ENCODE measurements around the gene CCDC174. TPM values are rescaled to one million over a fixed set of nuclear protein-coding genes. Genes with fewer than 3 reads are reported as not detected.

Gene CCDC174
- total and polyA plus RNA-seq, 2 experiments from 2014 or later, result 8.4 to 22.1 TPM

GRCh38 chr3:14716591-14716990 is 65.0 kb downstream of the CCDC174 start:
- H3K36me3 ChIP-seq (ENCODE audit: low read depth), result no peaks in the 10 kb centered on the region
- in situ Hi-C loops (cut with MboI), result no loop called here
- H3K4me3 ChIP-seq, result no peak overlapping the region
- WGBS, 2 experiments (ENCODE audit: low coverage in 1 of 2, low lambda C conversion rate in 2 of 2, missing lambda C conversion rate in 2 of 2), result 0% methylated on average over 1 of the region's 1 CpG
- 0 out of 2 replicates have a peak overlapping the region, but pooled peaks have one; percentile 2 for H3K27ac ChIP-seq
- no peaks in the 10 kb centered on the region for H3K9me2 ChIP-seq (ENCODE audit: insufficient read depth)
- H2AFZ ChIP-seq, result no peak overlapping the region
- H3K4me1 ChIP-seq (ENCODE audit: insufficient read depth), result peaks cover 18% of the 10 kb centered on the region
- no peak overlapping the region for H3K9ac ChIP-seq
- TF ChIP-seq EZH2 (IDR thresholded peaks at IDR 0.05; ENCODE audit: insufficient read depth, poor library complexity, severe bottlenecking), result no peak
- no peak for TF ChIP-seq EZH2phosphoT487 (IDR thresholded peaks at IDR 0.05; ENCODE audit: insufficient read depth, low read depth)
- no peaks in the 10 kb centered on the region for H3K79me2 ChIP-seq (ENCODE audit: insufficient read depth)
- H3F3A ChIP-seq (ENCODE audit: insufficient read depth), result no peaks in the 10 kb centered on the region
- H3K9me3 ChIP-seq (ENCODE audit: low read depth), result no peaks in the 10 kb centered on the region
- H3K4me2 ChIP-seq (ENCODE audit: unreplicated experiment), result peak overlapping the region; percentile 30
- DNase-seq, result peak; percentile 68
- no peaks in the 10 kb centered on the region for H3K27me3 ChIP-seq (replicated peaks; ENCODE audit: insufficient read depth)
- H4K20me1 ChIP-seq (ENCODE audit: insufficient read depth), result no peaks in the 10 kb centered on the region

- WGBS, 2 experiments (ENCODE audit: low coverage in 1 of 2, low lambda C conversion rate in 2 of 2, missing lambda C conversion rate in 2 of 2), result 36% methylated on average over 1 of the region's 1 CpG
- H3K27ac ChIP-seq, result 0 out of 2 replicates have a peak overlapping the region, but pooled peaks have one; percentile 2
- no peak overlapping the region for H3K4me2 ChIP-seq (ENCODE audit: unreplicated experiment)
- no peak overlapping the region for H3K4me3 ChIP-seq
- H3K27me3 ChIP-seq (replicated peaks; ENCODE audit: insufficient read depth), result 0 out of 2 replicates have a peak, but pooled peaks cover 2% of the 10 kb centered on the region
- H3K9me2 ChIP-seq (ENCODE audit: insufficient read depth), result no peaks in the 10 kb centered on the region
- no peak for DNase-seq
- in situ Hi-C loops (cut with MboI), result no loop called here
- no peaks in the 10 kb centered on the region for H3K36me3 ChIP-seq (ENCODE audit: low read depth)
- H3K9me3 ChIP-seq (ENCODE audit: low read depth), result no peaks in the 10 kb centered on the region
- H2AFZ ChIP-seq, result no peak overlapping the region
- no peak overlapping the region for H3K9ac ChIP-seq
- no peaks in the 10 kb centered on the region for H3F3A ChIP-seq (ENCODE audit: insufficient read depth)
- no peaks in the 10 kb centered on the region for H4K20me1 ChIP-seq (ENCODE audit: insufficient read depth)
- H3K79me2 ChIP-seq (ENCODE audit: insufficient read depth), result no peaks in the 10 kb centered on the region
- H3K4me1 ChIP-seq (ENCODE audit: insufficient read depth), result peaks cover 18% of the 10 kb centered on the region
- TF ChIP-seq EZH2phosphoT487 (IDR thresholded peaks at IDR 0.05; ENCODE audit: insufficient read depth, low read depth), result no peak
- TF ChIP-seq EZH2 (IDR thresholded peaks at IDR 0.05; ENCODE audit: insufficient read depth, poor library complexity, severe bottlenecking), result no peak
Observed at GRCh38 chr3:14717307-14717706, 65.7 kb downstream of the CCDC174 start.

GRCh38 chr3:14718539-14718938 is 67.0 kb downstream of the CCDC174 start:
- no peaks in the 10 kb centered on the region for H4K20me1 ChIP-seq (ENCODE audit: insufficient read depth)
- TF ChIP-seq EZH2 (IDR thresholded peaks at IDR 0.05; ENCODE audit: insufficient read depth, poor library complexity, severe bottlenecking) (no peak), EZH2phosphoT487 (IDR thresholded peaks at IDR 0.05; ENCODE audit: insufficient read depth, low read depth) (no peak)
- 91 to 92% methylated on average over 2 of the region's 2 CpGs for WGBS, 2 experiments (ENCODE audit: low coverage in 1 of 2, low lambda C conversion rate in 2 of 2, missing lambda C conversion rate in 2 of 2)
- in situ Hi-C loops (cut with MboI), result no loop called here
- no peaks in the 10 kb centered on the region for H3K9me2 ChIP-seq (ENCODE audit: insufficient read depth)
- no peaks in the 10 kb centered on the region for H3K9me3 ChIP-seq (ENCODE audit: low read depth)
- no peaks in the 10 kb centered on the region for H3K79me2 ChIP-seq (ENCODE audit: insufficient read depth)
- no peak overlapping the region for H3K4me3 ChIP-seq
- H3K27ac ChIP-seq, result no peak overlapping the region
- peaks cover 18% of the 10 kb centered on the region for H3K4me1 ChIP-seq (ENCODE audit: insufficient read depth)
- no peak overlapping the region for H3K9ac ChIP-seq
- 0 out of 2 replicates have a peak, but pooled peaks cover 2% of the 10 kb centered on the region for H3K27me3 ChIP-seq (replicated peaks; ENCODE audit: insufficient read depth)
- H3K4me2 ChIP-seq (ENCODE audit: unreplicated experiment), result no peak overlapping the region
- H3K36me3 ChIP-seq (ENCODE audit: low read depth), result no peaks in the 10 kb centered on the region
- no peak for DNase-seq
- no peaks in the 10 kb centered on the region for H3F3A ChIP-seq (ENCODE audit: insufficient read depth)
- no peak overlapping the region for H2AFZ ChIP-seq

- no peak for TF ChIP-seq EZH2phosphoT487 (IDR thresholded peaks at IDR 0.05; ENCODE audit: insufficient read depth, low read depth)
- no peak for TF ChIP-seq EZH2 (IDR thresholded peaks at IDR 0.05; ENCODE audit: insufficient read depth, poor library complexity, severe bottlenecking)
- H3K9ac ChIP-seq, result no peak overlapping the region
- no peaks in the 10 kb centered on the region for H3K9me3 ChIP-seq (ENCODE audit: low read depth)
- in situ Hi-C loops (cut with MboI), result no loop called here
- no peaks in the 10 kb centered on the region for H3K79me2 ChIP-seq (ENCODE audit: insufficient read depth)
- H4K20me1 ChIP-seq (ENCODE audit: insufficient read depth), result no peaks in the 10 kb centered on the region
- 72 to 81% methylated on average over 2 of the region's 2 CpGs for WGBS, 2 experiments (ENCODE audit: low coverage in 1 of 2, low lambda C conversion rate in 2 of 2, missing lambda C conversion rate in 2 of 2)
- H3K4me3 ChIP-seq, result no peak overlapping the region
- no peak overlapping the region for H3K27ac ChIP-seq
- 0 out of 2 replicates have a peak, but pooled peaks cover 2% of the 10 kb centered on the region for H3K27me3 ChIP-seq (replicated peaks; ENCODE audit: insufficient read depth)
- no peak overlapping the region for H2AFZ ChIP-seq
- H3F3A ChIP-seq (ENCODE audit: insufficient read depth), result peaks cover under 1% of the 10 kb centered on the region; the same call in 1 of the 2 replicates
- H3K36me3 ChIP-seq (ENCODE audit: low read depth), result no peaks in the 10 kb centered on the region
- DNase-seq, result peak; percentile 61
- H3K9me2 ChIP-seq (ENCODE audit: insufficient read depth), result no peaks in the 10 kb centered on the region
- peaks cover 22% of the 10 kb centered on the region for H3K4me1 ChIP-seq (ENCODE audit: insufficient read depth)
- H3K4me2 ChIP-seq (ENCODE audit: unreplicated experiment), result no peak overlapping the region
Observed at GRCh38 chr3:14719006-14719405, 67.4 kb downstream of the CCDC174 start.

All from GM23248 (cell line).